Measurements from ENCODE around the gene ZKSCAN5.
A peak's percentile ranks its signal among the peaks of the same experiment; 100 is the strongest.

Gene ZKSCAN5

GRCh38 chr7:99554939-99555338, 50.5 kb downstream of the ZKSCAN5 start:
- no peak overlapping the region for H3K4me3 ChIP-seq (ENCODE audit: low read depth, low read length)
- no peaks in the 10 kb centered on the region for H3K27me3 ChIP-seq (ENCODE audit: control insufficient read depth, insufficient read depth, low read length)
- H3K9ac ChIP-seq (ENCODE audit: low read depth, low read length), result no peak overlapping the region
- H3K9me3 ChIP-seq (ENCODE audit: control insufficient read depth, insufficient read depth, low read length), result no peaks in the 10 kb centered on the region
- peaks cover 9% of the 10 kb centered on the region for H3K36me3 ChIP-seq (ENCODE audit: control insufficient read depth, insufficient read depth, low read length)
- H3K27ac ChIP-seq (ENCODE audit: low read depth, low read length), result no peak overlapping the region
- H3K4me1 ChIP-seq (ENCODE audit: control insufficient read depth, insufficient read depth, low read length), result peaks cover 5% of the 10 kb centered on the region; the same call in 1 of the 2 replicates

- H3K36me3 ChIP-seq (ENCODE audit: control insufficient read depth, insufficient read depth, low read length), result peaks cover 30% of the 10 kb centered on the region
- no peak overlapping the region for H3K27ac ChIP-seq (ENCODE audit: low read depth, low read length)
- H3K4me3 ChIP-seq (ENCODE audit: low read depth, low read length), result peak overlapping the region; percentile 100
- no peaks in the 10 kb centered on the region for H3K27me3 ChIP-seq (ENCODE audit: control insufficient read depth, insufficient read depth, low read length)
- no peaks in the 10 kb centered on the region for H3K9me3 ChIP-seq (ENCODE audit: control insufficient read depth, insufficient read depth, low read length)
- no peak overlapping the region; the same call in 1 of the 2 replicates for H3K9ac ChIP-seq (ENCODE audit: low read depth, low read length)
- peaks cover 5% of the 10 kb centered on the region; the same call in 1 of the 2 replicates for H3K4me1 ChIP-seq (ENCODE audit: control insufficient read depth, insufficient read depth, low read length)
Measured at GRCh38 chr7:99557196-99557607, 52.7 kb downstream of the ZKSCAN5 start.

GRCh38 chr7:99557940-99558305, 53.5 kb downstream of the ZKSCAN5 start:
- H3K9ac ChIP-seq (ENCODE audit: low read depth, low read length), result peak overlapping the region; percentile 97
- peak overlapping the region; percentile 100 for H3K4me3 ChIP-seq (ENCODE audit: low read depth, low read length)
- peaks cover 5% of the 10 kb centered on the region; the same call in 1 of the 2 replicates for H3K4me1 ChIP-seq (ENCODE audit: control insufficient read depth, insufficient read depth, low read length)
- no peaks in the 10 kb centered on the region for H3K27me3 ChIP-seq (ENCODE audit: control insufficient read depth, insufficient read depth, low read length)
- H3K27ac ChIP-seq (ENCODE audit: low read depth, low read length), result peak overlapping the region; percentile 97
- H3K9me3 ChIP-seq (ENCODE audit: control insufficient read depth, insufficient read depth, low read length), result no peaks in the 10 kb centered on the region
- peaks cover 37% of the 10 kb centered on the region for H3K36me3 ChIP-seq (ENCODE audit: control insufficient read depth, insufficient read depth, low read length)

- H3K27ac ChIP-seq (ENCODE audit: low read depth, low read length), result peak within 1 kb of the TSS; percentile 97
- H3K4me3 ChIP-seq (ENCODE audit: low read depth, low read length), result peak within 1 kb of the TSS; percentile 100
- H3K36me3 ChIP-seq (ENCODE audit: control insufficient read depth, insufficient read depth, low read length), result peaks cover 43% of the 10 kb centered on the region
- no peaks in the 10 kb centered on the region for H3K27me3 ChIP-seq (ENCODE audit: control insufficient read depth, insufficient read depth, low read length)
- H3K9me3 ChIP-seq (ENCODE audit: control insufficient read depth, insufficient read depth, low read length), result no peaks in the 10 kb centered on the region
- H3K4me1 ChIP-seq (ENCODE audit: control insufficient read depth, insufficient read depth, low read length), result peaks cover 5% of the 10 kb centered on the region; the same call in 1 of the 2 replicates
- H3K9ac ChIP-seq (ENCODE audit: low read depth, low read length), result peak within 1 kb of the TSS; percentile 97
Measured at GRCh38 chr7:99558306-99559174, 54.1 kb downstream of the ZKSCAN5 start, which contains the start of gene ZNF655. Gene ZNF655 (plus strand): TSS chr7:99558642. CDS start chr7:99560560, 1,918 bp downstream.

DNA sequence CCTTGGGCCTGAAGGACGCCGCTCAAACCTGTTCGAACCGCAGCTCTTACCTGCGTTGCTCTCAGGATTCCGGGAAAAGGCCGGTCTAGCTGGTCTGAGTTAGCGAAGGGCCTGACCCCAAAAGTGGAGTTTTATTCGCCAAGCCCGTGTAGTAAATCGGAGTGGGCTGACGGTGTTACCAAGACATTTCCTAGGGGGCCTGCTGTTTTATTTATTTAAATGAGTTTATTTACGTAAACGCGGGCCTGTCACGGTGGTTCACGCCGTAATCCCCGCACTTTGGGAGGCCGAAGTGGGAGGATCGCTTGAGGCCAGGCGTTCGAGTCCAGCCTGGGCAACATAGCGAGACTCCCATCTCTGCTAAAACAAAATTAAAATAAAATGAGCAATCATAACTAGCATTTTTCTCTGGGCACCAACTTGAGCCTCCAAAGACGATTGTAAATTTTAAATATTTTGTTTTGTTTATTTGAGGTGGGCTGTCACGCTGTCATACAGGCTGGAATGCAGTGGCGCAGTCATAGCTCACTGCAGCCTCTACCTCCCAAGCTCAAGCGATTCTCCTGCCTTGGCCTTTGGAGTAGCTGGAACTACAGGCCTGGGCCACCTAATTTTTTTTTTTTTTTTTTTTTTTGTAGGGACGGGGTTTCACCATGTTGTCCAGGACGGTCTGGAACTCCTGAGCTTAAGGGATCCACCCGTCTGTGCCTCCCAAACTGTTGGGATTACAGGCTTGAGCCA, 54.9 kb downstream of the ZKSCAN5 start:
- Histone ChIP-seq H3K4me1 (ENCODE audit: control insufficient read depth, insufficient read depth, low read length) (peaks cover 5% of the 10 kb centered on the region; the same call in 1 of the 2 replicates), H3K4me3 (ENCODE audit: low read depth, low read length) (peak overlapping the region; percentile 100), H3K27ac (ENCODE audit: low read depth, low read length) (peak overlapping the region; percentile 97), H3K9me3 (ENCODE audit: control insufficient read depth, insufficient read depth, low read length) (no peaks in the 10 kb centered on the region), H3K36me3 (ENCODE audit: control insufficient read depth, insufficient read depth, low read length) (peaks cover 51% of the 10 kb centered on the region), H3K9ac (ENCODE audit: low read depth, low read length) (peak overlapping the region; percentile 97), H3K27me3 (ENCODE audit: control insufficient read depth, insufficient read depth, low read length) (no peaks in the 10 kb centered on the region)

- Histone ChIP-seq H3K27ac (ENCODE audit: low read depth, low read length) (peak overlapping the region; percentile 5), H3K9me3 (ENCODE audit: control insufficient read depth, insufficient read depth, low read length) (no peaks in the 10 kb centered on the region), H3K27me3 (ENCODE audit: control insufficient read depth, insufficient read depth, low read length) (no peaks in the 10 kb centered on the region), H3K4me1 (ENCODE audit: control insufficient read depth, insufficient read depth, low read length) (peaks cover 5% of the 10 kb centered on the region; the same call in 1 of the 2 replicates), H3K4me3 (ENCODE audit: low read depth, low read length) (no peak overlapping the region), H3K9ac (ENCODE audit: low read depth, low read length) (no peak overlapping the region), H3K36me3 (ENCODE audit: control insufficient read depth, insufficient read depth, low read length) (peaks cover 63% of the 10 kb centered on the region)
Measured at GRCh38 chr7:99560834-99561736, 56.6 kb downstream of the ZKSCAN5 start.

DNA sequence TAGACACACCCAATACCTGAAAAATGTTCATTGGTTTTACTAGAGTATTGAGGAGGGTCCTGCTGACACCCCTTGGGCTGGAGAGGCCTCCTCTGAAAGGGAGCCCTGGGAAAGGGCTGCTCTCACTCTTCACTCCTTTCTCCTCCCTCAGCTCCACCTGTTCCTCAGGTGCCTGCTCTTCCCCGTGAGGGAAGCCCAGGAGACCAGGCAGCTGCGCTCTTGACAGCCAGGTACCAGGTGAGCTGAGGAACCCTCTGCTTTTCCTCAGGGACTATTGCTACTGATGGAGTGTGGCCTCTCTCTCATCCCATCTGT, 57.2 kb downstream of the ZKSCAN5 start:
- peaks cover 5% of the 10 kb centered on the region; the same call in 1 of the 2 replicates for H3K4me1 ChIP-seq (ENCODE audit: control insufficient read depth, insufficient read depth, low read length)
- H3K4me3 ChIP-seq (ENCODE audit: low read depth, low read length), result no peak overlapping the region
- no peaks in the 10 kb centered on the region for H3K9me3 ChIP-seq (ENCODE audit: control insufficient read depth, insufficient read depth, low read length)
- peak overlapping the region; percentile 86 for H3K27ac ChIP-seq (ENCODE audit: low read depth, low read length)
- no peak overlapping the region for H3K9ac ChIP-seq (ENCODE audit: low read depth, low read length)
- peaks cover 65% of the 10 kb centered on the region for H3K36me3 ChIP-seq (ENCODE audit: control insufficient read depth, insufficient read depth, low read length)
- no peaks in the 10 kb centered on the region for H3K27me3 ChIP-seq (ENCODE audit: control insufficient read depth, insufficient read depth, low read length)

GRCh38 chr7:99562114-99562784, 57.8 kb downstream of the ZKSCAN5 start:
- Histone ChIP-seq H3K9ac (ENCODE audit: low read depth, low read length) (no peak overlapping the region), H3K27me3 (ENCODE audit: control insufficient read depth, insufficient read depth, low read length) (no peaks in the 10 kb centered on the region)

GRCh38 chr7:99562832-99563231, 58.4 kb downstream of the ZKSCAN5 start:
- H3K4me1 ChIP-seq (ENCODE audit: control insufficient read depth, insufficient read depth, low read length), result no peaks in the 10 kb centered on the region
- no peaks in the 10 kb centered on the region for H3K27me3 ChIP-seq (ENCODE audit: control insufficient read depth, insufficient read depth, low read length)
- H3K9ac ChIP-seq (ENCODE audit: low read depth, low read length), result no peak overlapping the region
- H3K36me3 ChIP-seq (ENCODE audit: control insufficient read depth, insufficient read depth, low read length), result peaks cover 73% of the 10 kb centered on the region
- no peak overlapping the region for H3K4me3 ChIP-seq (ENCODE audit: low read depth, low read length)
- no peaks in the 10 kb centered on the region for H3K9me3 ChIP-seq (ENCODE audit: control insufficient read depth, insufficient read depth, low read length)
- H3K27ac ChIP-seq (ENCODE audit: low read depth, low read length), result peak overlapping the region; percentile 86

More at GRCh38 chr7:99562114-99562784, 57.8 kb downstream of the ZKSCAN5 start:
- Histone ChIP-seq H3K36me3 (ENCODE audit: control insufficient read depth, insufficient read depth, low read length) (peaks cover 70% of the 10 kb centered on the region), H3K9me3 (ENCODE audit: control insufficient read depth, insufficient read depth, low read length) (no peaks in the 10 kb centered on the region), H3K27ac (ENCODE audit: low read depth, low read length) (peak overlapping the region; percentile 86), H3K4me1 (ENCODE audit: control insufficient read depth, insufficient read depth, low read length) (peaks cover 3% of the 10 kb centered on the region; the same call in 1 of the 2 replicates), H3K4me3 (ENCODE audit: low read depth, low read length) (no peak overlapping the region)

DNA sequence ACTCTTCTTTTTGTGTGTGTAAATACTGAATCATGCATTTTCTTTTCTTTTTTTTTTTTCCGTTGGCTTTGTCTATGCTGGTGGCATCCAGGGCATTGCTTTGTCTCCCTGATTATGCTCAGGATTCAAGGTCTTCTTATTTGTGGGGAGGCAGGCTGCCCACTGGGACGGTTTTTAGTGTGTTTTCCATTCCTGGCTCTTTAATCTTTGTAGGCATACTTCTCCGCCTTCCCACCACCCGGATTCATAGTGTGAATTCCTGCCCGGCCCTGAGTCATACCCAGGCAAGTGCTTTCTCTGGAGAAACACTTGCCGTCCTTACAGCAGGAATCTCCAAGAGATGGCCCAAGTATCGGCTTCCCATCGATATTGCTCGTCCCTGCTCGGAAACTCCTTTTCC, 59.2 kb downstream of the ZKSCAN5 start:
- Histone ChIP-seq H3K9me3 (ENCODE audit: control insufficient read depth, insufficient read depth, low read length) (no peaks in the 10 kb centered on the region), H3K4me3 (ENCODE audit: low read depth, low read length) (no peak overlapping the region), H3K27ac (ENCODE audit: low read depth, low read length) (peak overlapping the region; percentile 64), H3K4me1 (ENCODE audit: control insufficient read depth, insufficient read depth, low read length) (no peaks in the 10 kb centered on the region), H3K27me3 (ENCODE audit: control insufficient read depth, insufficient read depth, low read length) (no peaks in the 10 kb centered on the region), H3K9ac (ENCODE audit: low read depth, low read length) (no peak overlapping the region), H3K36me3 (ENCODE audit: control insufficient read depth, insufficient read depth, low read length) (peaks cover 75% of the 10 kb centered on the region)

All from HUES48 (cell line).